HepG2 (cell line): ENCODE results near the gene TRIM9. TPM values are rescaled to one million over a fixed set of nuclear protein-coding genes. Genes with fewer than 3 reads are reported as not detected.

ENCODE experiments used
- ATAC-seq: fragments of 200-7000 bp; cut with Tn5 transposase; 3 replicates; pipeline ENCODE4 v1.9.1; 2020; ENCODE audit warnings: mild to moderate bottlenecking, moderate library complexity
- BruUV-seq: library from RNA; stranded (reverse); fragments of 400-500 nt; replicated peaks from 2 replicates; lab custom pipeline; 2021; lab: Mats Ljungman, UMichigan
- CTCF ChIA-PET: fragments of 300-600 bp; formaldehyde crosslinking; extraction: SDS; loops from one replicate; lab custom pipeline; 2021; ENCODE audit warnings: low total read pairs, inconsistent platforms, low intra/inter-chr PET ratio; lab: Yijun Ruan, JAX
- POLR2A ChIA-PET: fragments of 350-600 bp; sonication (Branson Sonifier 250); formaldehyde crosslinking; loops from one replicate; lab custom pipeline; 2020; ENCODE audit warnings: antibody characterized with exemption, inconsistent platforms; lab: Yijun Ruan, JAX
- DNase-seq: peaks from one replicate; pipeline ENCODE4 v3.0.0-alpha.2; 2015; ENCODE audit warnings: low spot score
- FAIRE-seq: peaks from 3 replicates; lab custom pipeline; 2011; peaks lifted over from hg19 to GRCh38; lab: Jason Lieb, UNC
- H2AFZ ChIP-seq: one replicate; pipeline ENCODE4 v1.6.1; 2011; ENCODE audit warnings: low read length, inconsistent platforms
- H3K27ac ChIP-seq: fragments of 300-600 bp; 3 replicates; pipeline ENCODE4 v1.8.0; 2011; ENCODE audit warnings: mixed run types, mild to moderate bottlenecking, mixed read lengths, low read length, inconsistent platforms; ENCODE audit not compliant: insufficient read depth; ENCODE audit errors: extremely low read length
- H3K27me3 ChIP-seq, 2 experiments: fragments of 200-600 bp in 1 of 2; 2 replicates in 1 of 2; 3 replicates in 1 of 2; pipeline versions ENCODE4 v1.6.0 to v1.8.0; 2011; ENCODE audit warnings: low read length in 2 of 2, mild to moderate bottlenecking in 2 of 2, moderate library complexity in 2 of 2, inconsistent platforms in 1 of 2; ENCODE audit not compliant: insufficient read depth in 2 of 2, control insufficient read depth in 1 of 2
- H3K36me3 ChIP-seq, 2 experiments: fragments of 200-600 bp in 1 of 2; replicated peaks in 1 of 2; 2 replicates in 1 of 2; 3 replicates in 1 of 2; pipeline versions ENCODE4 v1.5.1 to v1.8.0; 2011; ENCODE audit warnings: low read length in 2 of 2, inconsistent platforms in 1 of 2; ENCODE audit not compliant: insufficient read depth in 2 of 2, control insufficient read depth in 1 of 2
- H3K4me1 ChIP-seq: 2 replicates; pipeline ENCODE4 v1.5.1; 2012; ENCODE audit warnings: low read length, inconsistent platforms; ENCODE audit not compliant: insufficient read depth
- H3K4me2 ChIP-seq: 2 replicates; pipeline ENCODE4 v1.6.0; 2011; ENCODE audit warnings: low read depth, low read length, inconsistent platforms
- H3K4me3 ChIP-seq, 3 experiments: fragments of 200-600 bp in 1 of 3; sonication (generic), shearing (Covaris generic) in 1 of 3; replicated peaks in 1 of 3; 2 replicates each; pipeline ENCODE4 v1.5.1; 2011 to 2016; ENCODE audit warnings: low read length in 3 of 3, inconsistent platforms in 2 of 3, low read depth in 2 of 3, mild to moderate bottlenecking in 2 of 3, control low read depth in 1 of 3, mixed read lengths in 1 of 3; ENCODE audit not compliant: insufficient read depth in 1 of 3
- H3K79me2 ChIP-seq: one replicate; pipeline ENCODE4 v1.6.1; 2011; ENCODE audit warnings: low read length, inconsistent platforms; ENCODE audit not compliant: insufficient read depth
- H3K9ac ChIP-seq: 2 replicates; pipeline ENCODE4 v1.6.0; 2011; ENCODE audit warnings: mild to moderate bottlenecking, low read depth, low read length, inconsistent platforms; ENCODE audit not compliant: insufficient read depth
- H3K9me3 ChIP-seq: 2 replicates; pipeline ENCODE4 v1.5.1; 2012; ENCODE audit warnings: mild to moderate bottlenecking, low read length
- H4K20me1 ChIP-seq: 2 replicates; pipeline ENCODE4 v1.6.0; 2011; ENCODE audit warnings: inconsistent platforms, mild to moderate bottlenecking, low read length, moderate library complexity; ENCODE audit not compliant: insufficient read depth
- JUND ChIP-seq: sonication (generic); formaldehyde crosslinking; IDR thresholded peaks from 2 replicates; pipeline ENCODE4 v1.8.0; 2022; ENCODE audit warnings: mild to moderate bottlenecking, missing genetic modification reagents
- NFKBIZ ChIP-seq: IDR thresholded peaks from 2 replicates; pipeline ENCODE4 v1.6.1; 2018; ENCODE audit warnings: missing genetic modification reagents, missing compliant biosample characterization
- NPAS2 ChIP-seq: sonication (generic); formaldehyde crosslinking; IDR thresholded peaks from 2 replicates; pipeline ENCODE4 v1.8.0; 2022; ENCODE audit warnings: mild to moderate bottlenecking, missing genetic modification reagents, borderline replicate concordance
- ZFP1 ChIP-seq: IDR thresholded peaks from 2 replicates; pipeline ENCODE4 v1.6.1; 2016
- WGBS: methylation state at CpG from one replicate; pipeline ENCODE4 v1.1.6; 2017; ENCODE audit warnings: low lambda C conversion rate; 5-methylcytosine and 5-hydroxymethylcytosine counted together
- in situ Hi-C: cut with HindIII; loops from 2 replicates; pipeline ENCODE4 v1.10.0; 2017; ENCODE audit warnings: low pct_unique_long_range_greater_than_20kb; ENCODE audit not compliant: extremely low pct_ligation_motif_present
- intact Hi-C: fragments of 100-400 bp; cut with micrococcal nuclease; formaldehyde crosslinking; loops from one replicate; pipeline ENCODE4 v1.10.0; 2022; ENCODE audit not compliant: unreplicated experiment
- polyA plus RNA-seq, 8 experiments: library from polyadenylated mRNA; depleted of rRNA in 3 of 8; stranded (reverse) in 7 of 8; unstranded in 1 of 8; fragments of >200 nt; fragmentation: Illumina TruSeq in 4 of 8; extraction: Trizol in 4 of 8; gene quantifications; 2 replicates each; pipeline versions ENCODE4 v1.2.1 to v1.2.3, GENCODE V29; 2011 to 2016; ENCODE audit warnings: low read depth in 4 of 8, missing spikeins in 1 of 8, mixed read lengths in 1 of 8; ENCODE audit not compliant: insufficient read depth in 1 of 8
- total RNA-seq, 5 experiments: library from RNA; depleted of rRNA; stranded (reverse); fragments of >200 nt; fragmentation: Illumina TruSeq; extraction: Trizol; gene quantifications; 2 replicates each; pipeline ENCODE4 v1.2.3, GENCODE V29; 2016; ENCODE audit warnings: low read depth in 1 of 5
- TF ChIP-seq, protein P1 (sequence below): IDR thresholded peaks from 2 replicates; pipeline ENCODE4 v1.6.1; 2016

Gene TRIM9
- total and polyA plus RNA-seq, 2 of the 13 experiments (the other 11 are each of a cell fraction or from before 2014, with no cell fraction given) = 0.04 to 0.07 TPM

DNA sequence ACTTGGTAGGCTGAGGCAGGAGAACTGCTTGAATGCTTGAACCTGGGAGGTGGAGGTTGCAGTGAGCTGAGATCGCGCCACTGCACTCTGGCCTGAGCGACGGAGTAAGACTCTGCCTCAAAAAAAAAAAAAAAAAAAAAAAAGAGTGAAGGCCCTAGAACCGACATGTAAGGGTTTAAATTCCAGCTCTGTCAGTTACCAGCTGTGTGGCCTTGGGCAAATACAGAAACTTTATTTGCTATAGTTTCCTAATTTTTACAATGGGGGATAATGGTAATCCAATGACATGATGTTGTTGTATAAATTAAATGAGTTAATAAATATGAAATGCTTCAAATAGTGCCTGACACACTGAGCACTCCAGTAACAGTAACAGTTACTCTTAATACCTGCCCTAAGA lies 131.0 kb downstream of the TRIM9 start:
- Histone ChIP-seq H4K20me1 (no peaks in the 10 kb centered on the region), H3K9me3 (no peaks in the 10 kb centered on the region), H3K4me1 (peaks cover 10% of the 10 kb centered on the region; the same call in 1 of the 2 replicates), H3K79me2 (no peaks in the 10 kb centered on the region), H3K27ac (no peak overlapping the region), H3K4me3 (no peak overlapping the region), H3K27me3 (no peaks in the 10 kb centered on the region; a peak in 1 of 5 replicates), H3K36me3 (no peaks in the 10 kb centered on the region), H2AFZ (no peak overlapping the region), H3K4me2 (no peak overlapping the region), H3K9ac (no peak overlapping the region)
- DNase-seq (no peak), ATAC-seq (no peak), FAIRE-seq (no peak)
- POLR2A ChIA-PET = interaction anchor here (1.0 to 1.6 kb wide), 2 partner anchors 19 to 28 kb away, joined by 3 to 5 read pairs; partner anchors contain the start of gene PYGL
- in situ Hi-C loops (no loop called here), intact Hi-C loops (no loop called here)
- 66% methylated on average over 5 of the region's 5 CpGs for WGBS
- BruUV-seq = no TSS peak
- CTCF ChIA-PET = no interaction called here
- peak; percentile 73; the same call in 1 of the 2 replicates for TF ChIP-seq ZFP1 (CRISPR knock-in tag)
- TF ChIP-seq, protein P1, sequence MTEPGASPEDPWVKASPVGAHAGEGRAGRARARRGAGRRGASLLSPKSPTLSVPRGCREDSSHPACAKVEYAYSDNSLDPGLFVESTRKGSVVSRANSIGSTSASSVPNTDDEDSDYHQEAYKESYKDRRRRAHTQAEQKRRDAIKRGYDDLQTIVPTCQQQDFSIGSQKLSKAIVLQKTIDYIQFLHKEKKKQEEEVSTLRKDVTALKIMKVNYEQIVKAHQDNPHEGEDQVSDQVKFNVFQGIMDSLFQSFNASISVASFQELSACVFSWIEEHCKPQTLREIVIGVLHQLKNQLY (CRISPR knock-in tag) = no peak

DNA sequence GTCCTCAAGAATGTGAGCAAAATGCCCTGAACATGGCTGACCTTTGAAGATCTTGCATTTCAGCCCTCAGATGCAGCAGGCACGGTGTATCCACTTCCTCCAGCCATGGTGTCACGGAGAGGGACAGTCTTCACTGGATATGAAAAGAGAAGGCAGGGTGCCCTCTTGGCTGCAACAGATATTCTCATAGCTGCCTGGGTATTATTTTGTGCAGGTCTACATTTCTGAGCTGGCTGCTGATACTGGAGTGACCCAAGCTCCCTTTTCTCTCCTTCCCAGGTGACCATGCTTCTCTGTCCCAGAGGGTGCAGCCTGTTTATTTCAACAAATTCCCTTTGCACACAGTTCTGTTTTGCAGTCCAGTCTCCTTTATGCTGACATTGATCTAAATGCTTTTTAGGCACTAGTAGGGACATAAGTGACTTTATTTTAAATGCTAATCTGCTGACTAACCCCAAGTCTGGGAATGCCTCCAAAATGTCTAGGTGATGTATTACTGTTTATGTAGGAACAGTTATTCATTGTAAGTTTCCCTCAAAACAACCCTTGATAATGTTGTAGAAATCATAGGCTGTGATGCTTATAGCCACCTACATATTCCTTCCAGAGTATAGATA lies 133.2 kb downstream of the TRIM9 start:
- no peak overlapping the region for H2AFZ ChIP-seq
- no TSS peak for BruUV-seq
- ChIA-PET CTCF (no interaction called here), POLR2A (no interaction called here)
- no peak overlapping the region for H3K9ac ChIP-seq
- no peak overlapping the region for H3K4me3 ChIP-seq
- H3K27me3 ChIP-seq = no peaks in the 10 kb centered on the region; a peak in 1 of 5 replicates
- ATAC-seq (no peak), DNase-seq (no peak)
- no peaks in the 10 kb centered on the region for H3K79me2 ChIP-seq
- in situ Hi-C loops = no loop called here
- H4K20me1 ChIP-seq = no peaks in the 10 kb centered on the region
- 10% methylated on average over 2 of the region's 2 CpGs for WGBS
- H3K4me2 ChIP-seq = no peak overlapping the region
- TF ChIP-seq JUND (no peak), NPAS2 (CRISPR knock-in tag) (no peak), NFKBIZ (CRISPR knock-in tag) (no peak)
- TF ChIP-seq, protein P1 (CRISPR knock-in tag) = no peak
- TF ChIP-seq, all 625 proteins: peak for 0
- H3K36me3 ChIP-seq = no peaks in the 10 kb centered on the region
- no peaks in the 10 kb centered on the region for H3K9me3 ChIP-seq
- peaks cover 10% of the 10 kb centered on the region; the same call in 1 of the 2 replicates for H3K4me1 ChIP-seq
- no peak overlapping the region for H3K27ac ChIP-seq
- intact Hi-C loops = no loop called here
- no peak for FAIRE-seq
